PC-9 (cell line): ENCODE measurements around the gene SLC4A2. TPM values are rescaled to one million over a fixed set of nuclear protein-coding genes. Genes with fewer than 3 reads are reported as not detected.
"Not testable (repeated sequence)": the region's sequence is repeated elsewhere in the genome, so short reads cannot be mapped to it uniquely, and the experiment has no call there.

Source experiments
- BruUV-seq: library from RNA; stranded (reverse); fragments of 400-500 nt; replicated peaks from 2 replicates; lab custom pipeline; 2021; lab: Mats Ljungman, UMichigan
- CTCF ChIA-PET: fragments of 300-600 bp; sonication (Branson Sonifier 250); formaldehyde crosslinking; loops from one replicate; lab custom pipeline; 2022; ENCODE audit warnings: antibody characterized with exemption; lab: Charles Lee
- POLR2A ChIA-PET: fragments of 300-600 bp; sonication (Branson Sonifier 250); formaldehyde crosslinking; loops from one replicate; lab custom pipeline; 2022; ENCODE audit warnings: antibody characterized with exemption; ENCODE audit not compliant: unreplicated experiment; lab: Charles Lee
- DNase-seq, 2 experiments: peaks; one replicate each; pipeline versions ENCODE4 v3.0.0 to v3.0.0-alpha.2; 2015 to 2022; ENCODE audit warnings: mixed read lengths in 1 of 2
- H2AFZ ChIP-seq: fragments of 200-600 bp; sonication (generic); 2 replicates; pipeline ENCODE4 v1.8.1; 2017; ENCODE audit warnings: antibody characterized with exemption
- H3F3A ChIP-seq: fragments of 200-600 bp; sonication (generic); 2 replicates; pipeline ENCODE4 v1.8.1; 2017; ENCODE audit warnings: antibody characterized with exemption, mild to moderate bottlenecking, low read depth; ENCODE audit not compliant: insufficient read depth
- H3K27ac ChIP-seq: fragments of 200-600 bp; sonication (generic); 2 replicates; pipeline ENCODE4 v1.6.1; 2016; ENCODE audit warnings: mixed run types
- H3K27me3 ChIP-seq: fragments of 200-600 bp; sonication (generic); 2 replicates; pipeline ENCODE4 v1.6.1; 2016; ENCODE audit warnings: low read depth, mixed run types; ENCODE audit not compliant: insufficient read depth
- H3K36me3 ChIP-seq: fragments of 200-600 bp; sonication (generic); 2 replicates; pipeline ENCODE4 v1.6.1; 2016; ENCODE audit warnings: low read depth, mixed run types
- H3K4me1 ChIP-seq: fragments of 200-600 bp; sonication (generic); replicated peaks from 2 replicates; pipeline ENCODE4 v1.6.1; 2016; ENCODE audit warnings: mixed run types; ENCODE audit not compliant: insufficient read depth
- H3K4me2 ChIP-seq: fragments of 200-600 bp; sonication (generic); 2 replicates; pipeline ENCODE4 v1.6.1; 2017; ENCODE audit warnings: mixed run types
- H3K4me3 ChIP-seq: fragments of 200-600 bp; sonication (generic); 2 replicates; pipeline ENCODE4 v1.6.1; 2016; ENCODE audit warnings: mixed run types
- H3K79me2 ChIP-seq: fragments of 200-600 bp; sonication (generic); 2 replicates; pipeline ENCODE4 v1.6.1; 2017; ENCODE audit warnings: low read depth, mixed run types
- H3K9me2 ChIP-seq: fragments of 200-600 bp; sonication (generic); 2 replicates; pipeline ENCODE4 v1.8.1; 2017; ENCODE audit warnings: mild to moderate bottlenecking; ENCODE audit not compliant: insufficient read depth
- H3K9me3 ChIP-seq: fragments of 200-600 bp; sonication (generic); 2 replicates; pipeline ENCODE4 v1.8.1; 2016; ENCODE audit warnings: low read depth; ENCODE audit not compliant: insufficient read depth
- H4K20me1 ChIP-seq: fragments of 200-600 bp; sonication (generic); 2 replicates; pipeline ENCODE4 v1.8.1; 2017; ENCODE audit not compliant: insufficient read depth
- EZH2 ChIP-seq: fragments of 200-600 bp; sonication (generic); IDR thresholded peaks from 2 replicates; pipeline ENCODE4 v1.8.0; 2017; ENCODE audit warnings: antibody characterized with exemption, low read depth
- intact Hi-C: fragments of 100-400 bp; cut with micrococcal nuclease; formaldehyde crosslinking; loops from one replicate; pipeline ENCODE4 v1.10.0; 2022; ENCODE audit not compliant: unreplicated experiment
- total RNA-seq: library from RNA; stranded (reverse); gene quantifications from 2 replicates; pipeline ENCODE4 v1.2.3, GENCODE V29; 2021
- TF ChIP-seq, protein P1 (sequence below): fragments of 200-600 bp; sonication (generic); conservative IDR thresholded peaks from 2 replicates; pipeline ENCODE4 v1.6.1; 2017; ENCODE audit warnings: mixed run types, antibody characterized with exemption, mild to moderate bottlenecking, moderate library complexity

The SLC4A2 gene
- total RNA-seq, 1 experiment from 2014 or later, result 245 TPM

DNA sequence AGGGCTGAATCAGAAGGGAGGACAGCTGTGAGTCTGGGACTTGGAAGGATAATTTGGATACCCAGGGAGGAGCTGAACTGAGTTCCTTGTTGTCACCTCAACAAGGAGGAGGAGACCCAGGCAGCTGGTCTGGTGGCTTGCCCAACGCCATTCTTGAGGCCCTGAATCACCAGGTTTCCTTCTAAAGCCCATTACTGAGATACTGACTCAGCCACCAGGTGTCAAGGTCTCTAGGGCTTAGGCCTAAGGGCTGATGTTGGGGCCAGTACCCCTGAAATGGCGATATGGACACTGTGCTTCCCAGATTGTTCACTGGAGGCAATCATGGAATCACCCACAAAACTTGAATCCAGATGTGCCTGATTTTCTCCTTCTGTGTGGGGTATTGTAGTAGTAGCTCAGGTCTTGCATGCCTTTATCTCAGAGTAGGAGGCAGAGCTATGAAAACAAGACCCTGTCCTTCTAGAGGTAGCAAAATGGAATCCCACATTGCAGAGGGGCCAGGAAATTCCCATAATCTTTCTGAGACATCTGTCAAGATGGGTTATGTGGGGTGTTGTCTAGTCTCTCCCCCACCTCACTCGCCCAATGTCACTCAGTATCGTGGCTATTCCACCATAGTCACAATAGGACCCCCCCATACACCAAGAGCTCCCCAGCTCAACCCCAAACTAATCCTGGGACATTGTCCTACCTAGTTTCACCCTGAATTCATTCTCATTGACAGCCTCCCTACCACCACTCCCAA lies 33.3 kb upstream of the SLC4A2 start:
- Histone ChIP-seq H3K27ac (peak overlapping the region; percentile 59), H3K36me3 (no peaks in the 10 kb centered on the region), H4K20me1 (no peaks in the 10 kb centered on the region), H3K4me1 (peaks cover 55% of the 10 kb centered on the region), H3K79me2 (peaks cover 21% of the 10 kb centered on the region), H3K4me2 (peak overlapping the region; percentile 44), H3K9me2 (no peaks in the 10 kb centered on the region), H3K27me3 (no peaks in the 10 kb centered on the region), H3F3A (peaks cover 19% of the 10 kb centered on the region; the same call in 1 of the 2 replicates), H3K9me3 (no peaks in the 10 kb centered on the region), H2AFZ (no peak overlapping the region), H3K4me3 (no peak overlapping the region)
- intact Hi-C loops, result loop anchor here (5.0 kb wide), 3 partner anchors 124 to 704 kb away; partner anchors contain the start of genes ACTR3C and LRRC61
- POLR2A ChIA-PET, result interaction anchor here (0.6 to 0.7 kb wide), 2 partner anchors 36 to 1172 kb away, joined by 7 to 8 read pairs; no protein-coding TSS in a partner anchor
- CTCF ChIA-PET, result interaction anchor here (0.5 kb wide), 1 partner anchor 152 kb away, joined by 3 read pairs; no protein-coding TSS in a partner anchor
- no peak for TF ChIP-seq EZH2
- TF ChIP-seq, protein P1, sequence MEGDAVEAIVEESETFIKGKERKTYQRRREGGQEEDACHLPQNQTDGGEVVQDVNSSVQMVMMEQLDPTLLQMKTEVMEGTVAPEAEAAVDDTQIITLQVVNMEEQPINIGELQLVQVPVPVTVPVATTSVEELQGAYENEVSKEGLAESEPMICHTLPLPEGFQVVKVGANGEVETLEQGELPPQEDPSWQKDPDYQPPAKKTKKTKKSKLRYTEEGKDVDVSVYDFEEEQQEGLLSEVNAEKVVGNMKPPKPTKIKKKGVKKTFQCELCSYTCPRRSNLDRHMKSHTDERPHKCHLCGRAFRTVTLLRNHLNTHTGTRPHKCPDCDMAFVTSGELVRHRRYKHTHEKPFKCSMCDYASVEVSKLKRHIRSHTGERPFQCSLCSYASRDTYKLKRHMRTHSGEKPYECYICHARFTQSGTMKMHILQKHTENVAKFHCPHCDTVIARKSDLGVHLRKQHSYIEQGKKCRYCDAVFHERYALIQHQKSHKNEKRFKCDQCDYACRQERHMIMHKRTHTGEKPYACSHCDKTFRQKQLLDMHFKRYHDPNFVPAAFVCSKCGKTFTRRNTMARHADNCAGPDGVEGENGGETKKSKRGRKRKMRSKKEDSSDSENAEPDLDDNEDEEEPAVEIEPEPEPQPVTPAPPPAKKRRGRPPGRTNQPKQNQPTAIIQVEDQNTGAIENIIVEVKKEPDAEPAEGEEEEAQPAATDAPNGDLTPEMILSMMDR, result no peak
- BruUV-seq, result no TSS peak
- DNase-seq, result peak; percentile 73 to 98

DNA sequence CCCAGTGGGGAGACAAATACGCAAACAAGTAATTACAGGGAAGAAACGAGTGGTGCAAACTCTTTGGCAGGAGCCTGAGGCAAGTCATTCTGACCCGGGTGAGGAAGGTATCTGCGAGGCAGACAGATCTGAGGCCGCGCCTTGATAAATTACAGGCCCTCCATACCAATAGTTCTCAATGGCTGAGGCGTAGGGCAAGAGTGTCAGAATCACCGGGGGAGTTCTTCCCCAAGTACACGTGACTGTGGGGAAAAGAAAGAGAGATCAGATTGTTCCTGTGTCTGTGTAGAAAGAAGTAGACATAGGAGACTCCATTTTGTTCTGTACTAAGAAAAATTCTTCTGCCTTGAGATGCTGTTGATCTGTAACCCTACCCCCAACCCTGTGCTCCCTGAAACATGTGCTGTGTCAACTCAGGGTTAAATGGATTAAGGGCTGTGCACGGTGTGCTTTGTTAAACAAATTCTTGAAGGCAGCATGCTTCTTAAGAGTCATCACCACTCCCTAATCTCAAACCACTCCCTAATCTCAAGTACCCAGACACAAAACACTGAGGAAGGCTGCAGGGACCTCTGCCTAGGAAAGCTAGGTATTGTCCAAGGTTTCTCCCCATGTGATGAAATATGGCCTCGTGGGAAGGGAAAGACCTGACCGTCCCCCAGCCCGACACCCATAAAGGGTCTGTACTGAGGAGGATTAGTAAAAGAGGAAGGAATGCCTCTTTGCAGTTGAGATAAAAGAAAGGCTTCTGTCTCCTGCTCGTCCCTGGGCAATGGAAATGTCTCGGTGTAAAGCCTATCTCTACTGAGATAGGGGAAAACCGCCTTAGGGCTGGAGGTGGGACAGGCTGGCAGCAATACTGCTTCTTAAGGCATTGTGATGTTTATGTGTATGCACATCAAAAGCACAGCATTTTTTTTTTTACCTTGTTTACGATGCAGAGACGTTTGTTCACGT lies 32.3 kb upstream of the SLC4A2 start:
- H2AFZ ChIP-seq, H3K9me2 ChIP-seq, H3K36me3 ChIP-seq, BruUV-seq, H3K9me3 ChIP-seq, POLR2A ChIA-PET, H3K27me3 ChIP-seq, H4K20me1 ChIP-seq: not testable (repeated sequence)
- H3K4me1 ChIP-seq, result peaks cover 55% of the 10 kb centered on the region
- peaks cover 21% of the 10 kb centered on the region for H3K79me2 ChIP-seq
- H3F3A ChIP-seq, result peaks cover 19% of the 10 kb centered on the region; the same call in 1 of the 2 replicates
- CTCF ChIA-PET, result interaction anchor here (1.5 kb wide), 1 partner anchor 9 kb away, joined by 6 read pairs; no protein-coding TSS in a partner anchor
- H3K4me3 ChIP-seq, result peak overlapping the region; percentile 59; the same call in 1 of the 2 replicates
- intact Hi-C loops, result loop anchor here (5.0 kb wide), 3 partner anchors 125 to 705 kb away; partner anchors contain the start of genes ACTR3C and LRRC61
- H3K4me2 ChIP-seq, result peak overlapping the region; percentile 75
- DNase-seq, result peak in 1 of 2 experiments; percentile 72
- peak overlapping the region; percentile 59 for H3K27ac ChIP-seq

DNA sequence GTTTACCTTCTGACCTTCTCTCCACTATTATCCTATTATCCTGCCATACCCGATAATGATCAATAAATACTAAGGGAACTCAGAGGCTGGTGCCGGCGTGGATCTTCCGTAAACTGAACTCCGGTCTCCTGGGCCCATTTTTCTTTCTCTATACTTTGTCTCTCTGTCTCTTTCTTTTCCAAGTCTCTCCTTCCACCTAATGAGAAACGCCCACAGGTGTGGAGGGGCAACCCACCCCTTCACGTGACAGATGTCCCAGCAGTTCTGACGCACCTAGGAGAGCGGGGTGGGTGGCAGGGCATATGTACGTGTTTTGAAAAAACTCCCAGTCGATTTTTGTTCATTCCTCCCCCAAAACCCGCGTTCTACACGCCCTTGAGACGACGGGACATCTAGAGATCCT lies 31.7 kb upstream of the SLC4A2 start:
- H3K4me2 ChIP-seq, result peak overlapping the region; percentile 75
- not testable (repeated sequence) for H3K27me3 ChIP-seq, H3K9me3 ChIP-seq, H4K20me1 ChIP-seq, H3K9me2 ChIP-seq, H3K36me3 ChIP-seq, DNase-seq
- H3K79me2 ChIP-seq, result peaks cover 21% of the 10 kb centered on the region
- BruUV-seq, result TSS peak; percentile 95
- peak overlapping the region; percentile 59 for H3K27ac ChIP-seq
- POLR2A ChIA-PET, result interaction anchor here (0.6 to 1.1 kb wide), 7 partner anchors 18 to 249 kb away, joined by 3 to 21 read pairs (median 5); partner anchors contain the start of gene CDK5
- peak overlapping the region; percentile 59 for H3K4me3 ChIP-seq
- H3F3A ChIP-seq, result peaks cover 19% of the 10 kb centered on the region; the same call in 1 of the 2 replicates
- intact Hi-C loops, result loop anchor here (1.0 to 5.0 kb wide), 7 partner anchors 12 to 705 kb away; partner anchors contain the start of genes ACTR3C, AGAP3 and LRRC61
- peak overlapping the region; percentile 79 for H2AFZ ChIP-seq
- H3K4me1 ChIP-seq, result peaks cover 55% of the 10 kb centered on the region
- CTCF ChIA-PET, result interaction anchor here (0.6 to 1.5 kb wide), 5 partner anchors 10 to 127 kb away, joined by 3 to 6 read pairs (median 3); partner anchors contain the start of gene FASTK
